OCI-LY7 (cell line): Measurements from ENCODE around the gene LRRC4C. TPM values are rescaled to one million over a fixed set of nuclear protein-coding genes. Genes with fewer than 3 reads are reported as not detected.

ENCODE experiments used
- BruUV-seq: library from RNA; stranded (reverse); fragments of 400-500 nt; replicated peaks from 2 replicates; lab custom pipeline; 2021; lab: Mats Ljungman, UMichigan
- CTCF ChIA-PET: fragments of 300-600 bp; sonication (Branson Sonifier 250); formaldehyde crosslinking; loops from one replicate; lab custom pipeline; 2022; ENCODE audit warnings: antibody characterized with exemption; ENCODE audit not compliant: unreplicated experiment; lab: Charles Lee
- POLR2A ChIA-PET: fragments of 300-600 bp; sonication (Branson Sonifier 250); formaldehyde crosslinking; loops from one replicate; lab custom pipeline; 2022; ENCODE audit warnings: antibody characterized with exemption; lab: Charles Lee
- DNase-seq: peaks from one replicate; pipeline ENCODE4 v3.0.0-alpha.2; 2015; ENCODE audit warnings: low spot score
- H2AFZ ChIP-seq: fragments of 200-600 bp; sonication (generic), shearing (Covaris generic); 2 replicates; pipeline ENCODE4 v1.6.1; 2014; ENCODE audit warnings: mild to moderate bottlenecking, antibody characterized with exemption, low read length, moderate library complexity
- H3K27ac ChIP-seq: fragments of 200-600 bp; sonication (generic); 2 replicates; pipeline ENCODE4 v1.5.1; 2014; ENCODE audit warnings: mixed run types, low read depth, mild to moderate bottlenecking, moderate library complexity, low read length, inconsistent platforms; ENCODE audit not compliant: poor library complexity, severe bottlenecking
- H3K36me3 ChIP-seq: fragments of 200-600 bp; sonication (generic); 2 replicates; pipeline ENCODE4 v1.6.1; 2014; ENCODE audit warnings: mild to moderate bottlenecking, antibody characterized with exemption, low read length, moderate library complexity, mixed read lengths; ENCODE audit not compliant: insufficient read depth
- H3K4me1 ChIP-seq: fragments of 200-600 bp; sonication (generic); 2 replicates; pipeline ENCODE4 v1.5.1; 2014; ENCODE audit warnings: mild to moderate bottlenecking, low read length; ENCODE audit not compliant: insufficient read depth, poor library complexity, severe bottlenecking
- H3K4me2 ChIP-seq: fragments of 200-600 bp; sonication (generic); 2 replicates; pipeline ENCODE4 v1.6.1; 2014; ENCODE audit warnings: mild to moderate bottlenecking, low read length
- H3K4me3 ChIP-seq: fragments of 200-600 bp; sonication (generic); 2 replicates; pipeline ENCODE4 v1.5.1; 2014; ENCODE audit warnings: mild to moderate bottlenecking, low read depth, low read length; ENCODE audit not compliant: poor library complexity, severe bottlenecking
- H3K79me2 ChIP-seq: fragments of 200-600 bp; sonication (generic); 2 replicates; pipeline ENCODE4 v1.6.1; 2016; ENCODE audit warnings: low read depth, mild to moderate bottlenecking, low read length, moderate library complexity, mixed read lengths; ENCODE audit not compliant: insufficient read depth
- H3K9me2 ChIP-seq: fragments of 200-600 bp; sonication (generic); 2 replicates; pipeline ENCODE4 v1.6.1; 2016; ENCODE audit warnings: mild to moderate bottlenecking, low read length, mixed read lengths; ENCODE audit not compliant: insufficient read depth
- H3K9me3 ChIP-seq: fragments of 200-600 bp; sonication (generic); 2 replicates; pipeline ENCODE4 v1.6.1; 2014; ENCODE audit warnings: mild to moderate bottlenecking, mixed run types, low read length, mixed read lengths
- H4K20me1 ChIP-seq: fragments of 200-600 bp; sonication (generic); 2 replicates; pipeline ENCODE4 v1.6.1; 2014; ENCODE audit warnings: mild to moderate bottlenecking, antibody characterized with exemption, low read length, moderate library complexity, mixed read lengths; ENCODE audit not compliant: insufficient read depth
- EZH2phosphoT487 ChIP-seq: fragments of 200-600 bp; sonication (generic); IDR thresholded peaks from 2 replicates; pipeline ENCODE4 v1.6.1; 2018; ENCODE audit warnings: low read depth, borderline replicate concordance, mild to moderate bottlenecking, mixed run types, antibody characterized with exemption, low read length, moderate library complexity, mixed read lengths
- intact Hi-C: fragments of 100-400 bp; cut with micrococcal nuclease; formaldehyde crosslinking; loops from one replicate; pipeline ENCODE4 v1.10.0; 2022; ENCODE audit not compliant: unreplicated experiment
- total RNA-seq, 2 experiments: library from RNA; depleted of rRNA in 1 of 2; stranded (reverse); fragments of >200 nt in 1 of 2; shearing (Covaris generic) in 1 of 2; gene quantifications; 2 replicates each; pipeline ENCODE4 v1.2.3, GENCODE V29; 2014 to 2022
- TF ChIP-seq, protein P1 (sequence below): fragments of 200-600 bp; sonication (generic); conservative IDR thresholded peaks from 2 replicates; pipeline ENCODE4 v1.5.1; 2014; ENCODE audit warnings: mild to moderate bottlenecking, antibody characterized with exemption, low read length, moderate library complexity, mixed read lengths

LRRC4C gene
- total RNA-seq, 2 experiments from 2014 or later, result not detected

DNA sequence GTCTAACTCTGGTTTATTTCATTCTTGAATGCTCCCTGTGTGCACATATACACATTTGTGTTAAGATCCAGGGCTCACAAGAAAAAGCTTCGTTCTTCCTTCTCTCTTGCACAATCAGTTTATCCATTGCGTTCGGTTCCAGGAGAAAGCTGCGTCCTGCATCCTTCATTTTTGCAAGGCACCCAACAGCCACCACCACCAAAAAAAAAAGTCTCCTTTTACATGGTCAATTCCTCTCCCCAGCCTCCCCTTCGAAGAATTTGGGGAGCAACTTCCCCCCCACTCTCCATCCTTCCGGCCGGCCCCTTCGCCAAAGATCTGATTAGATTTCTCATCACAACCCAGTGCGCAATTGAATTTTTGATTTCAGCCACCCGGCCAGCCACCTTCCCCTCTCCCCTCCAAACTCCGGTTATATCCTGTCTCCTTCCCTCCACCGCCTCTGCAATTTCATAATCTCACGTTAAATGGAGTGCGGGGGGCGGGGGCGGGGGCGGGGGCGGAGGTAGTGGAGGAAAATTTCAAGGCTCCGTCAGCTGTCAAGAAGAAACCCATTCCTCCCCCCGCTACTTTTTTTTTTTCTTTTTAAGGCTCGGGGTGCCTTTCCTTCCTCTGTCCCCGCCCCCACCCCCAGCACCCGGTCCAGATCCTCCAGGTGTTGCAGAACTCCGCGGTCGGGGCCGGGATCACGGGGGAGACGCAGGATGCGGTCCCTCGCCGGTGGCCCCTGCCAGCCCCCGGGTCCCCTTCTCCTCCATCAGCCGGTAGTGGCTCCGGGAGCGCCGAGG lies 1166.5 kb downstream of the LRRC4C start:
- H2AFZ ChIP-seq, result no peak overlapping the region
- DNase-seq, result no peak
- intact Hi-C loops, result no loop called here

DNA sequence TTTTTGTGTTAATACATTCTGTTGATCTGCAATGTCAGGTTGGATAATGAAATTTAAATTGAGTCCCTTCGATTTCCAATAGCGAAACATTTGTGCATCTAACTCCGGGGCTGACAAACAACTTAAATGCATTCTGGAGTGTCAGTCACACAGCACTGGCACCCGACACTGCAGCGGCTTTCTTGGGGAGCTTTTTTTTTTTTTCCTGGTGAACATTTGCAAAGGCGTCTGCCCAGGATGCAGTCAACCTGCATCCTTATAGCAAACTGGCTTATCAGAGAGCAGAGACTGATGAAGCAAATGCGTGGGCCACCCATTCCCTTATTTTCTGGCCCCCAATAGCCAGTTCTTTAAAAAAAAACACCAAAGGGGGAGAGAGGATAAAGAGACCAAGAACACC lies 1167.7 kb downstream of the LRRC4C start:
- no peak overlapping the region for H2AFZ ChIP-seq
- no peak overlapping the region for H3K4me3 ChIP-seq
- no peaks in the 10 kb centered on the region for H3K9me2 ChIP-seq
- DNase-seq, result no peak
- H4K20me1 ChIP-seq, result no peaks in the 10 kb centered on the region
- no peak overlapping the region for H3K27ac ChIP-seq
- H3K9me3 ChIP-seq, result no peaks in the 10 kb centered on the region
- H3K4me1 ChIP-seq, result no peaks in the 10 kb centered on the region
- BruUV-seq, result no TSS peak
- no peaks in the 10 kb centered on the region for H3K36me3 ChIP-seq
- CTCF ChIA-PET, result no interaction called here
- H3K4me2 ChIP-seq, result no peak overlapping the region
- POLR2A ChIA-PET, result interaction anchor here (0.6 kb wide), 1 partner anchor 1010 kb away, joined by 3 read pairs; no protein-coding TSS in a partner anchor
- intact Hi-C loops, result no loop called here
- no peak for TF ChIP-seq EZH2phosphoT487
- TF ChIP-seq, protein P1, sequence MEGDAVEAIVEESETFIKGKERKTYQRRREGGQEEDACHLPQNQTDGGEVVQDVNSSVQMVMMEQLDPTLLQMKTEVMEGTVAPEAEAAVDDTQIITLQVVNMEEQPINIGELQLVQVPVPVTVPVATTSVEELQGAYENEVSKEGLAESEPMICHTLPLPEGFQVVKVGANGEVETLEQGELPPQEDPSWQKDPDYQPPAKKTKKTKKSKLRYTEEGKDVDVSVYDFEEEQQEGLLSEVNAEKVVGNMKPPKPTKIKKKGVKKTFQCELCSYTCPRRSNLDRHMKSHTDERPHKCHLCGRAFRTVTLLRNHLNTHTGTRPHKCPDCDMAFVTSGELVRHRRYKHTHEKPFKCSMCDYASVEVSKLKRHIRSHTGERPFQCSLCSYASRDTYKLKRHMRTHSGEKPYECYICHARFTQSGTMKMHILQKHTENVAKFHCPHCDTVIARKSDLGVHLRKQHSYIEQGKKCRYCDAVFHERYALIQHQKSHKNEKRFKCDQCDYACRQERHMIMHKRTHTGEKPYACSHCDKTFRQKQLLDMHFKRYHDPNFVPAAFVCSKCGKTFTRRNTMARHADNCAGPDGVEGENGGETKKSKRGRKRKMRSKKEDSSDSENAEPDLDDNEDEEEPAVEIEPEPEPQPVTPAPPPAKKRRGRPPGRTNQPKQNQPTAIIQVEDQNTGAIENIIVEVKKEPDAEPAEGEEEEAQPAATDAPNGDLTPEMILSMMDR, result no peak
- H3K79me2 ChIP-seq, result no peaks in the 10 kb centered on the region

More for the DNA sequence above, 1166.5 kb downstream of the LRRC4C start:
- no TSS peak for BruUV-seq
- TF ChIP-seq EZH2phosphoT487, result no peak
- TF ChIP-seq, protein P1, result no peak
- no peaks in the 10 kb centered on the region for H3K79me2 ChIP-seq
- ChIA-PET CTCF (no interaction called here), POLR2A (no interaction called here)
- no peaks in the 10 kb centered on the region for H3K4me1 ChIP-seq
- H4K20me1 ChIP-seq, result no peaks in the 10 kb centered on the region
- H3K9me3 ChIP-seq, result no peaks in the 10 kb centered on the region
- no peak overlapping the region for H3K4me2 ChIP-seq
- no peaks in the 10 kb centered on the region for H3K36me3 ChIP-seq
- H3K27ac ChIP-seq, result no peak overlapping the region
- H3K9me2 ChIP-seq, result no peaks in the 10 kb centered on the region
- no peak overlapping the region for H3K4me3 ChIP-seq

DNA sequence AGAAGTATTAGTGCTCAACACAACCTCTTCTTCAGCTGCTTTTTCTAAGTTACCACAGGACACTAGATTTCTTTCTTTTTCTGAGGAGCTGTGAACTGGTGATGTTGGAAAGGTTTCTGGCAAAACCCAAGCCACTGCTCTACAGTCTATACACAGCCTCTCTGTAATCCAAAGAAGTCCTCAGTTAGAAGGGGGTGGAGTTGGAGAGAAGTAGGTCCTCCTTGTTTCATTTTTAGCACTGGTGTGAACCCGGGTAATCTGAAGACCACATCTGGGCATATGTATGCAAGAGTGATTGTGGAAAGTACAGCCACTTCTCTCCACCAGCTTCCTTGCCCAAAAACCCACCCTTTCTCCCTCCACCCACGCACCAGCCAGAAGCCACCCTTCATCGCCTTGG lies 1168.1 kb downstream of the LRRC4C start:
- no TSS peak for BruUV-seq
- DNase-seq, result no peak
- no peaks in the 10 kb centered on the region for H3K79me2 ChIP-seq
- H4K20me1 ChIP-seq, result no peaks in the 10 kb centered on the region
- H3K36me3 ChIP-seq, result no peaks in the 10 kb centered on the region
- H3K4me3 ChIP-seq, result no peak overlapping the region
- no peak overlapping the region for H2AFZ ChIP-seq
- ChIA-PET CTCF (no interaction called here), POLR2A (interaction anchor here (0.6 kb wide), 1 partner anchor 1010 kb away, joined by 3 read pairs; no protein-coding TSS in a partner anchor)
- H3K4me1 ChIP-seq, result no peaks in the 10 kb centered on the region
- no peak overlapping the region for H3K27ac ChIP-seq
- H3K9me2 ChIP-seq, result no peaks in the 10 kb centered on the region
- intact Hi-C loops, result no loop called here
- H3K4me2 ChIP-seq, result no peak overlapping the region
- H3K9me3 ChIP-seq, result no peaks in the 10 kb centered on the region
- TF ChIP-seq EZH2phosphoT487, result no peak
- TF ChIP-seq, protein P1, result no peak
